ENCODE measurements around the gene ST14.
A peak's percentile ranks its signal among the peaks of the same experiment; 100 is the strongest.
"Not testable (repeated sequence)": the region's sequence is repeated elsewhere in the genome, so short reads cannot be mapped to it uniquely, and the experiment has no call there.

Gene ST14

DNA sequence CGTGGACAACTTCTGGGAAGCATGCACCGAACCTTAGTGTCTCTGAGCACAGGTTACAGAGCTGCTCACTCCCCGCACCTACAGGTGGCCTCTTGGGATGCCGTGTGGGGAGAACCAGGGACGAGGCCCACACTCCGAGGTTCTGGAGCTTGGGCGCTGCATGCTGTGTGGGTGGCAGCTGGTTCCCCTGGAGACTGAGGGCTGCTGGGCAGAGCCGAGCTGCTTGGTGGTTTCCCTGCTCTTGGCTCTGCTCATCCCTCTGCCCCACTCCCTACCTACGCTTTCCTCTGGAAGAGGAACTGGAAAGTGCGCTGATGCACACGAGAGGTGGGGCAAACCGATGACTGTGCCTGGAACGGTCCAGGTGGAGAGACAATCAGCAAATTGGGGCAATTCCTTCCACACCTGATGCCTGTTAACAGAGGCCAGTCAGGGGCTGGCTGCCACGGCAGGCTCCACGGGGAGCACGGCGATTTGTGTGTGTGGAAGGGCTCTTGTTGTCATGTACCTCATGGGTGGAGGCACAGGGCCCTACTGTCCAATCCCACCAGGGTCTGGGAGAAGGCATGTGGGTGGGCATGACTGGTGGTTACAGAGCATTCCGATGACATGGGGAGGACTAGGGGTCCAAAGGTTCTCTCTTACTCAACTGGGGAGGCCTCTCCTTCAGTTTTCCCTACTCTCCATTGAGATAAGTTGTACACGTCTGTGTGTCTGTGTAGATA lies 60.9 kb downstream of the ST14 start:
- peak in 14 of 58 donors; percentile 19 to 58 (median 31) for DNase-seq

DNA sequence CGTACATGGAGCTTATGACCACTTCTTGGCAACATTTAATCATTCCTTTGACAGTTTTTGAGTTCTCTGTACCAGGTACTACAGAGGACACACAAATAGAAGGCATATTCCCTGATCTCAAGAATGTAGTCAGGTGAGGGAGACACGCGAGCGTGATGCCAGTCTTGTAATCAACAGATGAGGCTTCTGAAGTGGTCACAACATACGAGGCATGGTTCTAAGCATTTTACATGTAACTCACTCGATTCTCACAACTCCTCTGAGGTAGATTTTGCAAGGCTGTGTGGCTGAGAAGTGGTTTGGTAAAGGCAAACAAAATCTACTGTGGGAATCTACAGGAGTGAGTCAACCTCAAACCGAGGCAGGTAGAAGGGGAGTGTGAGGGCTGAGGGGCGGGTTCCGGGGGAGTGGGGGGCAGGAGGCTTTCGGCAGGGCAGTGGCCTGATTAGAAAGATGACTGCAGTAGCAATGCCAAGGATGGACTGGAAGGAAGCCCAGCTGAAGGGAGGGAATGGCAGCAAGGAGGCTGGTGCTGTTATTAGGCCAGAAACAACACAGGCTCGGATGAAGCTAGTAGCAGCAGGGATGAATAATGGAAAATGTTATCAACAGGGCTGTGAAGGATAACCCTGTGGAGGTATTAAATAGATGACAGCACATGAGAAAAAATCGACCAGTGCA lies 63.8 kb downstream of the ST14 start:
- no peak for DNase-seq

DNA sequence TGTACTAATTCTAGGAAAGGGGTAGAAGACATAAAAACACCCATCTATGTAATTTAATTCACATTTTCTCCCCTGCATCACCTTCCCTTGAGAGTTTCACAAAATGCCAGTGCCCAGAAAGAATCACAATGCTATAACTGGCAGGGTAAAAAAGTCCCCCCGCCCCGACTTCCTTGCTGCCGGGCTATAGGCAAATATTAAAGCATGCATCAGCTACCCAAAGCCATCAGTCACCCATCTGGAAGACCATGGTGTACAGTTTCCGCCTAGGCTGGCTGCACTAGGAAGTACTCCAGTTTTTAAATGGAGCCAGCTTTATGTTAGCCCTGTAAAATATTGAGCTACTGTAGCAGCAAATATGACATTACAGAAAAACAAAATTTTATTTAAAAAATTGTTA lies 67.8 kb downstream of the ST14 start:
- no peak for DNase-seq

DNA sequence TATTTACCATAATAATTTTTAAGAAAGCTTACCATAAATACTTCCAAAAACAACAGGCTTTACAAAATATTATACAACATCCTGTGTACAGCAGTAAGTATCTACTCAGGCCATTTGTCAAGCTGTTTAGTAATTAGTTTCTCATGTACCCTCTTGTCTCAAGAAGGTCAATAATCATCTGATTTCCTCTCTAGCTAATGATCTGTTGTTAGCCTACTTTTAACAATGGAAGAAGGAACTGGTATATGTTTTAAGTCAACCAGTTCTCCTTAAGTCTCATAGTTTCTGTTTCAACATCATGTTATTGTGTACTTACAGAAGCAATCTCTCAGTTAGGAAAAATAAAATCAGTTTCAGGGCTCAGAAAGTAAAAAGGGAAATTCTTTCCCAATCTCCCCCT lies 73.9 kb downstream of the ST14 start:
- DNase-seq = not testable (repeated sequence)

DNA sequence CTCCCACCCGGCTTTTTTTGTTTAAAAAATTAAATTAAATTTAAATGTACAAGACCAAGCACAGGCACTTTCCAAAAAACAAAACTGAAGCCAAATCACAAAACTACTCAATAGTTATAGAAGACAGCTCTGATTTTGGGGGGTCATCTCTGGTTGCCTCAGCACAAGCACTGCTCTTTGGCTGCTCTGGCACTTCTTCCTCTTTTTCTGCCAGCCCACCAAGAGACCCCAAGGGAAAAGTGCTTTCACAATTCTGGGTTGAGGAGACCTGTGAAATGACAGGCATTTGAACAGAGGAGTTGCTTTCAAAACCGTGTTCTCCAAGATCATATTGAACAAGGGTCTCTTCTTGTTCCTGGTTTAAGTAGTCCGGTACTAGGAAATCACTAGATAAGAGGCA lies 74.3 kb downstream of the ST14 start:
- not testable (repeated sequence) for DNase-seq

DNA sequence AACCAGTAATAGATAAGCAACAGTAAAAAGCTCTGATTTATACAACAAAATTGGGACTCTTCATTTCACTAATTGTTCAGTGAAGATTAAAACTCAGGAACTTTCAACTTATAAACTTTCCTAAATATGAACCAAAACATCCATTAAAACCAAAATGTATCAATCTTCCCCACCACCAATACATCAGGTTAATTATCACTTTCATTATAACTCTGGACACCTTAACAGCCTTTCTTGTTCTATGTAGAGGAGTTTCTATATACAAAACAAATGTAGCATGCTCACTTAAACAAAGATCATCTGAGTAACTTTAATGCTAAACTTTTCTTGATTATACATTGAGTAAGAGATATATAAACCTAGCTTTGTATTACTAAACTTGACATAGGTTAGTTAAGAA lies 74.7 kb downstream of the ST14 start:
- no peak for DNase-seq

DNA sequence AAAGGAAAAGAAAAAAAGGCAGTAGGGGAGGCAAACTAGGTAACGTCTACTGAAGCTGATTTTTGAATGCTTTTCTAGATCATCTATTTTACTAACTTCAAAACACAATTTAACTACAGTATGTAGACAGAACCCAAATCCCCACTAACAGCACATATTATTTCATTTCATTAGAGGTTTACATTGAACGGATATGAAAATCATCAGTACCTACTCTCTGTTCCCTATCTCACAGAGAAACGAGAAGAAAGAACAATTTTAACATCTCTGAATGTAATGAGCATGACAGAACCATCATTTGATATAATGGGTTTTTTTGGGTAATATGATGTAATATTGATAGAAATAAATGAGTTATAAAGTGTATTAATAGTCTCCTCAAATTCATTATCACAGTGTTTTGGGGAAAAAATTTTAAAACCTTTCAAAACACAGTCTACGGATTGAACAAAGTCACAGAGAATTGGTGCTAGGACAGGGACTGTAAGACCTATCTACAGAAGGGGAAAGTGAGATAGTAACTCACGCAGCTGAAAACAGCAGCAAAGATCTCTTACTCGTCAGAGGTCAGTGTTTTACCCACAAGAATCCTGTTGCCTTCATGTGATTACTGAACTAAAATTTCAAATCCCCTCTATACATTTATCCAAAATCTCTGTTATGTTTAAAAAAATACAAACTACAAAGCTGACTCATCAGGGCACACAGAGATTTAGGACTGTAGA lies 77.9 kb downstream of the ST14 start:
- DNase-seq = no peak

DNA sequence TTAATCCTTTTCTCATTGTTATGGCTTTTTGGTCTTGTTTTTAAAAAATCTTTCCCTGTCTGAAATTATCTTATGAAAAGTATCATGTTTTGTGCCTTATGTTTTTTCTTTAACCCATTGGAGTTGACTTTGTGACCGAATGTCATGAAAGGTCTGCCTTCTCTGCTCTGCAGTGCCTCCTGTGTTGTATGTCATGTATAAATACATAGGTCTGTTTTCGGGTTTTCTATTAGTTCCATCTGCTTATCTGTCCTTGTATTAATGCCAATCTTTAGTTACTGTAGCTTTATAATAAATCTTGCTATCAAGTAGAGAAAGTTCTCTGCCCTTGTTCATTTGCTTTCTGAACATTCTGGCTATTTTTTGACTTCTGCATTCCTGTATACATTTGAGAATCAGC lies 82.1 kb downstream of the ST14 start:
- no peak for DNase-seq

DNA sequence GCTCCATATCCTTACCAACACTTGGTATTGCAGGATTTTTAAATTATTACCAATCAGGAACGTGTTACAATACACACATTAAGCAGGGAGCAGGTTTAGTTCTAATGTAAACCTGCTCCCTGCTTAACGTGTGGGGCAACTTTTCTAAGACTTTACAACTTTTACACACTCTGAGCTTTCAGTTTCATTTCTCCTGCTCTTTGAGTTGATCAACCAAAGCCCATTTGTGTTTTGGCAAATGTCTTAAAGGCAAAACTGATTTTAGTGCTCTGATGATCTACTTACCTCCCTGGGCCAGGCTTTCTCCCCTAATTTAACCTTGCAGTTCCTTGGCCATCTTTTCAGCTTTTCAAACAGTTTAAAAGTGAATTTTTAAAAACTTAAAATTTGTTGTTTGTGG lies 84.2 kb downstream of the ST14 start:
- DNase-seq = no peak

DNA sequence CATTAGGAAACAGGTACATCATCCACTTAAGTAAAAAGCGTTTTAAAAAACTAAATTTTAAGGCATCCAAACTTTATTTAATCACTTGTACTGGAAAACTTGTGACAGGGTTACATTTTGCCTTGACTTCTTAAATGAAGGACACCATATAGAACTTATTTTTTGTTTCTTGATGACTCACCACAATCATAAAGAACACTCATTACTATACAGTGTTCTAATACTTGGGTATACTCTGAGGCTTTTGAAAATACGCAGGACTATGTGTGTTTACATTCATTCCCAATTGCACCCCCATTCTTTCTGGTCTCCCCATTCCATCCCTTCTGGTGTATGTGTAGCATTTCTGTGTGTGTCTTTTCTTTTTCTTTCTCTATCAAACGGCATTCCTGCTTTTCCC lies 85.3 kb downstream of the ST14 start:
- no peak for DNase-seq

DNA sequence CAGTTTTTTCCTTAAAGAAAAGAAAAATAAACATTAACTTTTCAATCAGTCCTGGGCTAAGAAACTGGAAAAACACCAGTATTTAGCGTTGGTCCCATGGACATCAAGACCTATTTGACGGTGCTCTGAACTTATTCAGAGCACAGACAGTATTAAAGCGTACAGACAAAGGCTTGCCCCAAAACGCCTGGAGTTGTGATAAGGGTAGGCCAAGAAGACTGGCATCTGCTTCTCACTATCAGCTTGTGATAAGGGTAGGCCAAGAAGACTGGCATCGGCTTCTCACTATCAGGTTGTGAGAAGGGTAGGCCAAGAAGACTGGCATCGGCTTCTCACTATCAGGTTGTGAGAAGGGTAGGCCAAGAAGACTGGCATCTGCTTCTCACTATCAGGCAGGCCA lies 85.8 kb downstream of the ST14 start:
- DNase-seq = not testable (repeated sequence)

DNA sequence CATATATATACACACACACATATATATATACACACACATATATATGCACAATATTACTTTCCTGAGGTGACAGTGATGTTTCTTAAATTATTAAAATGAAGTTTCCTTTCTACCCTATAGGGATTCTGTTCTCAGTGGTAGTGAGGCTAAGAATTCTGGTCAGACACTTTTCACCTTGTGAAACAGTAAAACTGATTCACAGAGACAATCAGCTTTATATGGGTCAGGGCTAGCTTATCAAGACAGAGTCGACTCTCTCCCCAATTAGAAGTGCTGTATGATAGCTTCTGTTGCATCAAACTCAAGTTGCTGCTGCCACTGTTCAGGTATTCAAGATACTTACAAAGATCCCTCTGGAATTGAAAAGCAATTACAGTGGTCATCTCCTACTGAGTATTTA lies 86.7 kb downstream of the ST14 start:
- DNase-seq = no peak

DNA sequence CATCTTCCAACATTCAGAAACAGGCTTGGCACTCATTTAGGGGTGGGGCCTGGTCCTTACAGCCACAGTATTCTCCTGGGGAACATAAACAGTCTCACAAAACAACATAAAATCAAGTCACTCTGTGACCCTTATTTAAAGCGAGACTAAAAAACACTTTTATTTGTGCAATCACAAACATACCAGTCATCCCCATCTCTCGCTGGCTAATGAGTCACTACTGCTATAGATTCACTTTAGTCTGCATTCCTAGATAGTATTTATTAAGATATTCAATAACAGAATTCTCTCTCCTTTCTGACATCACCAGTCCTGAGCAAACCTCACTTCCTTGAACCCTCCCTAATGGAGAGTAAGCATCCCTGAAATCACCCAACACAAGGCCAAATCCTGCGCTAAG lies 87.2 kb downstream of the ST14 start:
- no peak for DNase-seq

DNA sequence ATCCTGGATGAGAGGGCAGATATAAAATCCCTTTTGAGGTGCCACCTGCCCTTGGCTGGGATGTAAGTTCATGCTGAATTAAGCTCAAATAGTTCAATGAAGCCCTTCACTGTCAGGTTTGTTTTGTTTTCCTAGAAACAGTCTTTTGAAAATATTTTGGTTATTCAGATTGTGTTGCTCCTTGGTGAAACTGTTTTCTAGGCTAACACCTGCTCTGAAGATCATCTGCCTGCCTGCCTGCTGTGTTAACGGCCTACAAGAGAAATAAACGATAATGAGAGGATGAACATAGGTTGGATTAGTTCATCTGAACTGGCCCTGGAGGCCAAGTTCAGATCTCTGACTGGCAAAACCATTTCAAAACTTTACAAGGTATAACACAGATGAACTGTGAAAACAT lies 87.7 kb downstream of the ST14 start:
- no peak for DNase-seq

DNA sequence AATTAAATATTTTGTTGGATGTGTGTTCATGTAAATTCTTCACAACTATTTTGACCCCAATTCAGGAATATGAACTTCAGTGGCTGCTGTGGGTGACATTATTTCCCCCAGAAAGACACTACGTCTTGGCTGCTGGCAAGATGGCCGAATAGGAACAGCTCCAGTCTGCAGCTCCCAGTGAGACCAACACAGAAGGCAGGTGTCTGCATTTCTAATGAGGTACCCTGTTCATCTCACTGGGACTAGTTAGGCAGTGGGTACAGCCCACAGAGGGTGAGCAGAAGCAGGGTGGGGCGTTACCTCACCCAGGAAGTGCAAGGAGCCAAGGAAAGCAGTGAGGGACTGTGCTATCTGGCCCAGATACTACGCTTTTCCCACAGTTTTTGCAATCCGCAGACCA lies 89.8 kb downstream of the ST14 start:
- no peak for DNase-seq

DNA sequence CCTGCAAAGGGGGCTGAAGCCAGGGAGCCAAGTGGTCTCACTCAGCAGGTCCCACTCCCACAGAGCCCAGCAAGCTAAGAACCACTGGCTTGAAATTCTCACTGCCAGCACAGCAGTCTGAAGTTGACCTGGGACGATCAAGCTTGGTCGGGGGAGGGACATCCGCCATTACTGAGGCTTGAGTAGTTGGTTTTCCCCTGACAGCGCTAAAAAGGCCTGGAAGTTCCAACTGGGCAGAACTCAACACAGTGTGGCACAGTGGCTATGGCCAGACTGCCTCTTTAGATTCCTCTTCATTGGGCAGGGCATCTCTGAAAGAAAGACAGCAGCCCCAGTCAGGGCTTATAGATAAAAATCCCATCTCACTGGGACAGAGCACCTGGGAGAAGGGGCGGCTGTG lies 90.3 kb downstream of the ST14 start:
- not testable (repeated sequence) for DNase-seq

DNA sequence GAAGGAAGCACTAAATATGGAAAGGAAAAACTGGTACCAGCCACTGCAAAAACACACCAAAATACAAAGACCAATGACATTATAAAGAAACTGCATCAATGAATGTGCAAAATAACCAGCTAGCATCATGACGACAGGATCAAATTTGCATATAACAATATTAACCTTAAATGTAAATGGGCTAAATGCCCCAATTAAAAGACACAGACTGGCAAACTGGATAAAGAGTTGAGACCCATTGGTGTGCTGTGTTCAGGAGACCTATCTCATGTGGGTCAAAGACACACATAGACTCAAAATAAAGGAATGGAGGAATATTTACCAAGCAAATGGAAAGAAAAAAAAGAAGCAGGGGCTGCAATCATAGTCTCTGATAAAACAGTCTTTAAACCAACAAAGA lies 92.2 kb downstream of the ST14 start:
- not testable (repeated sequence) for DNase-seq
